NCI-H146 treated with DMSO at 0.1 percent for 48 hours (cell line): Measurements from ENCODE around the gene CFAP97.
"Not testable (repeated sequence)": the region's sequence is repeated elsewhere in the genome, so short reads cannot be mapped to it uniquely, and the experiment has no call there.

Source experiments
- DNase-seq: peaks from one replicate; lab custom pipeline; 2025; ENCODE audit not compliant: unreplicated experiment; lab: John Stamatoyannopoulos, UW

CFAP97 gene

GRCh38 chr4:185224597-185224996, 20.8 kb upstream of the CFAP97 start:
- DNase-seq, result no peak

- no peak for DNase-seq
These were observed 18.8 kb upstream of the CFAP97 start for GRCh38 chr4:185222598-185222997.

GRCh38 chr4:185221912-185222311, 18.1 kb upstream of the CFAP97 start:
- DNase-seq, result no peak

- DNase-seq, result no peak
These were observed 17.7 kb upstream of the CFAP97 start for GRCh38 chr4:185221491-185221890.

- no peak for DNase-seq
These were observed 15.9 kb upstream of the CFAP97 start for GRCh38 chr4:185219551-185220344.

- no peak for DNase-seq
These were observed 14.5 kb upstream of the CFAP97 start for GRCh38 chr4:185218312-185218711.

- DNase-seq, result no peak
These were observed 13.7 kb upstream of the CFAP97 start for GRCh38 chr4:185217408-185217975.

GRCh38 chr4:185215261-185215660, 11.5 kb upstream of the CFAP97 start:
- no peak for DNase-seq

GRCh38 chr4:185213877-185214276, 10.1 kb upstream of the CFAP97 start:
- no peak for DNase-seq

- DNase-seq, result no peak
These were observed 8.8 kb upstream of the CFAP97 start for GRCh38 chr4:185212581-185212980.

GRCh38 chr4:185211641-185212040, 7.8 kb upstream of the CFAP97 start:
- DNase-seq, result no peak

- DNase-seq, result no peak
These were observed 7.2 kb upstream of the CFAP97 start for GRCh38 chr4:185211035-185211434.

GRCh38 chr4:185210102-185210981, 6.5 kb upstream of the CFAP97 start:
- DNase-seq, result no peak

- not testable (repeated sequence) for DNase-seq
These were observed 6.0 kb upstream of the CFAP97 start for GRCh38 chr4:185209852-185210101.

GRCh38 chr4:185209031-185209851, 5.4 kb upstream of the CFAP97 start, which contains the start of gene SNX25:
SNX25 (plus strand) TSS chr4:185209598; CDS start chr4:185209827, 229 bp downstream.
- DNase-seq, result peak; percentile 66

- no peak for DNase-seq
These were observed 3.7 kb upstream of the CFAP97 start for GRCh38 chr4:185207466-185207865.

- DNase-seq, result no peak
These were observed 2.0 kb upstream of the CFAP97 start for GRCh38 chr4:185205697-185206342.

- not testable (repeated sequence) for DNase-seq
These were observed 1.3 kb upstream of the CFAP97 start for GRCh38 chr4:185205073-185205472.

GRCh38 chr4:185204238-185204910, 574 bp upstream of the CFAP97 start:
- no peak for DNase-seq

- no peak for DNase-seq
These were observed 765 bp downstream of the CFAP97 start for GRCh38 chr4:185202984-185203485.
